Cardiac muscle cell (in vitro differentiated cells and primary cell): ENCODE results near the gene PPM1H. TPM values are rescaled to one million over a fixed set of nuclear protein-coding genes. Genes with fewer than 3 reads are reported as not detected.

Experiments used
- DNase-seq, 2 donors: peaks; one replicate each; pipeline versions ENCODE4 v3.0.0 to v3.0.0-alpha.2; 2010 to 2017; ENCODE audit warnings: low read depth in 1 of 2, low spot score in 1 of 2
- H3K27ac ChIP-seq: fragments of 200-600 bp; sonication (generic); 2 replicates; pipeline ENCODE4 v1.5.1; 2016
- H3K27me3 ChIP-seq: fragments of 200-600 bp; sonication (generic); 2 replicates; pipeline ENCODE4 v1.6.0; 2016; ENCODE audit warnings: control low read depth
- H3K36me3 ChIP-seq: fragments of 200-600 bp; sonication (generic); 2 replicates; pipeline ENCODE4 v1.5.1; 2016; ENCODE audit warnings: control low read depth
- H3K4me1 ChIP-seq: fragments of 200-600 bp; sonication (generic); 2 replicates; pipeline ENCODE4 v1.8.1; 2017; ENCODE audit warnings: low read depth, mild to moderate bottlenecking, mixed run types
- H3K4me3 ChIP-seq: fragments of 200-600 bp; sonication (generic); 2 replicates; pipeline ENCODE4 v1.5.1; 2016; ENCODE audit warnings: mild to moderate bottlenecking
- H3K9me3 ChIP-seq: fragments of 200-600 bp; sonication (generic); 2 replicates; pipeline ENCODE4 v1.5.1; 2017; ENCODE audit warnings: low read depth, mild to moderate bottlenecking, control low read depth
- polyA plus RNA-seq: library from polyadenylated mRNA; unstranded; fragments of >200 nt; fragmentation: Nextera tagmentation; extraction: Ambion mirVana; gene quantifications from 2 replicates; pipeline ENCODE4 v1.2.1, GENCODE V29; 2016
- total RNA-seq: library from RNA; depleted of rRNA; stranded (reverse); fragments of >200 nt; gene quantifications from 2 replicates; pipeline ENCODE4 v1.2.3, GENCODE V29; 2016
- TF ChIP-seq, protein P1 (sequence below): IDR thresholded peaks from 2 replicates; pipeline ENCODE4 v1.5.1; 2012; ENCODE audit warnings: low read depth, mild to moderate bottlenecking, low read length

PPM1H gene
- total and polyA plus RNA-seq, 2 experiments from 2014 or later = 2.9 to 3.3 TPM

DNA sequence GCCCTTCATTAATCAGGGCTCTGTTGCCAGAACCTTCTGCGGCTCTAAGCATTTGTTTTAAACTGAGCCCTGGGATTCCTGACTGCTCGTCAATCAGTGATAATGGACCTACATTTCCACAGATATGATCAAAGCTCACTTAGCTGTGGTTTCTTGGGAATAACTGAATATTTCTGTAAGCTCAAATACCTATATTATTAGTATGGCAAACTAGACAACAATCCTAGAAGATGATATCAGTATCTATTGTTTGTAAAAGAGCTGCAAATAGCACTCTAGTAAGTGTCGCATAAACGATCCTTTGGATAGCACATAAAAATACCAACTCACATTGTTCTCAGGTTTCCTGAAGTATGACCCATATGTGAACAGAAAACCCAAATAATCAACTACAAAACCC lies 150.4 kb downstream of the PPM1H start:
- H3K4me3 ChIP-seq = no peak overlapping the region
- no peaks in the 10 kb centered on the region for H3K4me1 ChIP-seq
- no peaks in the 10 kb centered on the region for H3K9me3 ChIP-seq
- TF ChIP-seq, protein P1, sequence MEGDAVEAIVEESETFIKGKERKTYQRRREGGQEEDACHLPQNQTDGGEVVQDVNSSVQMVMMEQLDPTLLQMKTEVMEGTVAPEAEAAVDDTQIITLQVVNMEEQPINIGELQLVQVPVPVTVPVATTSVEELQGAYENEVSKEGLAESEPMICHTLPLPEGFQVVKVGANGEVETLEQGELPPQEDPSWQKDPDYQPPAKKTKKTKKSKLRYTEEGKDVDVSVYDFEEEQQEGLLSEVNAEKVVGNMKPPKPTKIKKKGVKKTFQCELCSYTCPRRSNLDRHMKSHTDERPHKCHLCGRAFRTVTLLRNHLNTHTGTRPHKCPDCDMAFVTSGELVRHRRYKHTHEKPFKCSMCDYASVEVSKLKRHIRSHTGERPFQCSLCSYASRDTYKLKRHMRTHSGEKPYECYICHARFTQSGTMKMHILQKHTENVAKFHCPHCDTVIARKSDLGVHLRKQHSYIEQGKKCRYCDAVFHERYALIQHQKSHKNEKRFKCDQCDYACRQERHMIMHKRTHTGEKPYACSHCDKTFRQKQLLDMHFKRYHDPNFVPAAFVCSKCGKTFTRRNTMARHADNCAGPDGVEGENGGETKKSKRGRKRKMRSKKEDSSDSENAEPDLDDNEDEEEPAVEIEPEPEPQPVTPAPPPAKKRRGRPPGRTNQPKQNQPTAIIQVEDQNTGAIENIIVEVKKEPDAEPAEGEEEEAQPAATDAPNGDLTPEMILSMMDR = no peak
- no peak for DNase-seq
- no peaks in the 10 kb centered on the region for H3K27me3 ChIP-seq
- H3K27ac ChIP-seq = no peak overlapping the region
- no peaks in the 10 kb centered on the region for H3K36me3 ChIP-seq

DNA sequence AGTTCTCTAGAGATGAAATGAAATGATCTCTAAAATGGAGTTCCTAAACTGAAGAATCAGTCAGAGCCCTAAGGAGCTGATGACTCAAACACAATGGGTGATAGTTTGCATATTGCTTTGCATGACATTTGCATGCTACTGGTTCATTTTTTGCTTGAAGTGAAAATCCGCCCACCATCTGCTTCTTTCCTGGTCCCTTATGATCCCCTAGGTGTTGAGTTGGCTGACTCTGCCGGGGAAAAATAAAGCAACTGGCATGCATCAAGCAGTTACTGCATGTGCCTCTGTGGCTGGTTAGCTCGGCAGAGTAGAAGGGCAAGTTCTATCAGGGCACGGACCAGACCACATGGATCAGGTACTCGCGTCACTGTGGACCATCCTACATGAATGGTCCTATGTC lies 151.1 kb downstream of the PPM1H start:
- Histone ChIP-seq H3K27ac (no peak overlapping the region), H3K9me3 (no peaks in the 10 kb centered on the region), H3K36me3 (no peaks in the 10 kb centered on the region), H3K4me3 (no peak overlapping the region), H3K4me1 (no peaks in the 10 kb centered on the region), H3K27me3 (no peaks in the 10 kb centered on the region)
- no peak for DNase-seq
- TF ChIP-seq, protein P1 = no peak

DNA sequence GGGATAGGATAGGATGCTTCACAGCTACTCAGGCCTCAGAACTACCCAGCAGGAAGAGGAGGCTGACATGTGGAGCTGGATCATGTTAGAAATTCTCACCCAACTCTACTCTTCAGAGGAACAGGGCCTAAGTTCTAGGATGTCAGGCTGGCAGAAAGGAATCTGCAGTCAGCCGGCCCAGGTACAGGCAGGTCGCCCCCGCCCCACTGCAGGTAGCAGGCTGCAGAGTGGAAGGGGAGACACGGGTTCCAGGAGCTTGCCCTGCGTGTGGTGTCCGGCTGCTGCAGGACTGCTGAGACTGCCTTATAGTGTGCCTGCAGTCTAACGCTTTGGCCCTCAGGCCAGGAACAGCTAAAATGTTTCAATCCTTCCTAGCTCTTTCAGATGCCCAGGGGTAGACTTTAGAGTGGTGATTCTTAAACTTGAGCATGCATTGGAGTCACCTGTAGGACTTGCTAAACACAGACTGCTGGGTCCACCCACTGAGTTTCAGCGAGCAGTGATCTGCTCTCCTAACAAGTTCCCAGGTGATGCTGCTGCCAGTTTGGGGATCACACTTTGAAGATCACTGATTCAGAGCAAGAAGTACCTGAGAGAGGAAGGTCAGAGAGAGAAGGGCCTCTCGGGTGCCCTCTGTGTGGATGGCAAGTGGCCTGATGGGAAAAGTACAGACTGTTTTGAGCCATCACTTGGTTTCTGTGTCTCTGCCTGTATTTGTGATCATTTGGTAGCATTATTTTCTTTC lies 153.6 kb downstream of the PPM1H start:
- H3K27ac ChIP-seq = no peak overlapping the region
- no peaks in the 10 kb centered on the region for H3K4me1 ChIP-seq
- H3K36me3 ChIP-seq = no peaks in the 10 kb centered on the region
- no peak for DNase-seq
- no peak overlapping the region for H3K4me3 ChIP-seq
- TF ChIP-seq, protein P1 = no peak
- H3K27me3 ChIP-seq = no peaks in the 10 kb centered on the region
- H3K9me3 ChIP-seq = no peaks in the 10 kb centered on the region

DNA sequence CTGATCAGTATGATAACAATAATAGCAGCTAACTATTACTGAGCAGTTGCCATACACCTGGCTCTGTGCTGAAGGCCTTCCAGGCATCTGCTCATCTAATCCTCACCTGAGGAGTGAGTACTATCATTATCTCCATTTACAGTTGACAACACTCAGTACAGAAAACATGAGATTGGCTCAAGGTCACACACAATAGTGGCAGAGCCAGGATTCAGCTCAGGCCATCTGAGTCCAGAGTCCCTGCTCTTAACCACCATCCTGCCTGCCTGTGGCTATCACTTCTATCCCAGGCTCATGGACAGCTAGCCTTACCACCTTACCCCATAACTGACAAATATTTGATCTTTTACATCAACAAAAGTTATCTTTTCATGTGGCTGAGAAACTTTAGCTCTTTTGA lies 155.5 kb downstream of the PPM1H start:
- Histone ChIP-seq H3K4me1 (no peaks in the 10 kb centered on the region), H3K27ac (no peak overlapping the region), H3K4me3 (no peak overlapping the region), H3K36me3 (no peaks in the 10 kb centered on the region), H3K27me3 (no peaks in the 10 kb centered on the region), H3K9me3 (no peaks in the 10 kb centered on the region)
- TF ChIP-seq, protein P1 = no peak
- no peak for DNase-seq

DNA sequence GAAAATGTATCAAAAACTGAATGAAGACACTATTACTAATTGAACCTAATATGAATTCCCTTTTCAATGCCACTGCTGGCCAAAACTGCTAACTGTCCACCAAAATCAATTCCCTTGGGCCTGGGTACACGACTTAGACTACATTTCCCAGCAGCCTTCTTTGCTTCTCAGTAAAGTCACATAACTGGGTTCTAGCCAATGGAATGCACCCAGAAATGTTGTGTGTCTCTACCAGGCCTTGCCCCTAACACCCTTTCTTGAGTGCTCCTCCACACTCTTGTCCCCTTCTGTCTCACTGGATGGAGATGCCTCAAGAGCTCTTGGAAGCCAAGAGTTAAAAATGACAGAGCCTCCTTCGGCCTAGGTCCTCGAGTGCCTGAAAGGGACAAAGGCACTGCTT lies 156.8 kb downstream of the PPM1H start:
- H3K4me1 ChIP-seq = no peaks in the 10 kb centered on the region
- H3K27ac ChIP-seq = no peak overlapping the region
- no peaks in the 10 kb centered on the region for H3K36me3 ChIP-seq
- no peaks in the 10 kb centered on the region for H3K27me3 ChIP-seq
- no peak overlapping the region for H3K4me3 ChIP-seq
- no peak for DNase-seq
- TF ChIP-seq, protein P1 = no peak
- H3K9me3 ChIP-seq = no peaks in the 10 kb centered on the region
